Left ventricle myocardium inferior (tissue), 1 donor: ENCODE results near the gene STK39. TPM values are rescaled to one million over a fixed set of nuclear protein-coding genes. Genes with fewer than 3 reads are reported as not detected.

Source experiments
- DNase-seq: peaks from one replicate; pipeline ENCODE4 v3.0.0-alpha.2; 2020
- H3K27ac ChIP-seq: fragments of 200-600 bp; replicated peaks from 2 replicates; pipeline ENCODE4 v1.8.0; 2021
- H3K27me3 ChIP-seq: fragments of 200-600 bp; 2 replicates; pipeline ENCODE4 v1.8.0; 2021; ENCODE audit warnings: low read depth
- H3K36me3 ChIP-seq: fragments of 200-600 bp; 2 replicates; pipeline ENCODE4 v1.8.0; 2021
- H3K4me1 ChIP-seq: fragments of 200-600 bp; 2 replicates; pipeline ENCODE4 v1.8.0; 2021
- H3K4me3 ChIP-seq: fragments of 200-600 bp; 2 replicates; pipeline ENCODE4 v1.8.0; 2021; ENCODE audit warnings: mild to moderate bottlenecking, moderate library complexity
- H3K9me3 ChIP-seq: fragments of 200-600 bp; replicated peaks from 2 replicates; pipeline ENCODE4 v1.8.0; 2021
- CTCF ChIP-seq: fragments of 200-600 bp; IDR thresholded peaks from 2 replicates; pipeline ENCODE4 v1.8.0; 2021; ENCODE audit warnings: antibody characterized with exemption, mild to moderate bottlenecking, borderline replicate concordance
- intact Hi-C: fragments of 100-400 bp; cut with micrococcal nuclease; formaldehyde crosslinking; loops from one replicate; pipeline ENCODE4 v1.11.0; 2022
- total RNA-seq: library from RNA; stranded (reverse); fragmentation: NEBNext Ultra II Directional; extraction: Animal tissue kit (Norgen Biotek cat#: 25700); gene quantifications from one replicate; pipeline ENCODE4 v1.2.1, GENCODE V29; 2021
- donor health status: DM: no; HTN: yes; CAD: no; lungs with severe emphysema.

The STK39 gene
- total RNA-seq, 1 donor from 2014 or later = 23.2 TPM

GRCh38 chr2:168167511-168168263, 79.7 kb downstream of the STK39 start:
- H3K27ac ChIP-seq = no peak overlapping the region
- intact Hi-C loops = no loop called here

GRCh38 chr2:168166902-168167510, 80.4 kb downstream of the STK39 start:
- Histone ChIP-seq H3K27ac (peak overlapping the region; percentile 62), H3K4me3 (no peak overlapping the region), H3K36me3 (peaks cover 5% of the 10 kb centered on the region), H3K4me1 (peaks cover 47% of the 10 kb centered on the region), H3K27me3 (no peaks in the 10 kb centered on the region), H3K9me3 (no peaks in the 10 kb centered on the region)
- intact Hi-C loops = no loop called here
- no peak for TF ChIP-seq CTCF
- DNase-seq = no peak

More at GRCh38 chr2:168167511-168168263, 79.7 kb downstream of the STK39 start:
- DNase-seq = no peak
- no peak for TF ChIP-seq CTCF
- H3K36me3 ChIP-seq = peaks cover 2% of the 10 kb centered on the region
- peaks cover 50% of the 10 kb centered on the region for H3K4me1 ChIP-seq
- H3K4me3 ChIP-seq = no peak overlapping the region
- H3K27me3 ChIP-seq = no peaks in the 10 kb centered on the region
- H3K9me3 ChIP-seq = no peaks in the 10 kb centered on the region

- no peak for DNase-seq
- no peak for TF ChIP-seq CTCF
- H3K36me3 ChIP-seq = peaks cover 9% of the 10 kb centered on the region
- no peaks in the 10 kb centered on the region for H3K27me3 ChIP-seq
- H3K9me3 ChIP-seq = no peaks in the 10 kb centered on the region
- H3K4me1 ChIP-seq = peaks cover 40% of the 10 kb centered on the region
- intact Hi-C loops = no loop called here
- H3K27ac ChIP-seq = peak overlapping the region; percentile 62
- no peak overlapping the region for H3K4me3 ChIP-seq
Measured at GRCh38 chr2:168165985-168166901, 81.2 kb downstream of the STK39 start.

GRCh38 chr2:168165397-168165796, 82.0 kb downstream of the STK39 start:
- H3K27me3 ChIP-seq = no peaks in the 10 kb centered on the region
- TF ChIP-seq CTCF = no peak
- H3K27ac ChIP-seq = peak overlapping the region; percentile 62
- intact Hi-C loops = no loop called here
- DNase-seq = no peak
- no peak overlapping the region for H3K4me3 ChIP-seq
- H3K36me3 ChIP-seq = peaks cover 9% of the 10 kb centered on the region
- peaks cover 35% of the 10 kb centered on the region for H3K4me1 ChIP-seq
- no peaks in the 10 kb centered on the region for H3K9me3 ChIP-seq

GRCh38 chr2:168160897-168161296, 86.5 kb downstream of the STK39 start:
- no peaks in the 10 kb centered on the region for H3K27me3 ChIP-seq
- peak; percentile 19 for TF ChIP-seq CTCF
- peaks cover 55% of the 10 kb centered on the region for H3K4me1 ChIP-seq
- no peaks in the 10 kb centered on the region for H3K9me3 ChIP-seq
- H3K36me3 ChIP-seq = peaks cover 9% of the 10 kb centered on the region
- no peak overlapping the region for H3K27ac ChIP-seq
- H3K4me3 ChIP-seq = no peak overlapping the region
- DNase-seq = no peak
- intact Hi-C loops = no loop called here
